Lower lobe of right lung (tissue), 2 donors: ENCODE results near the gene PLXNA4. TPM values are rescaled to one million over a fixed set of nuclear protein-coding genes. Genes with fewer than 3 reads are reported as not detected.

Experiments
- ATAC-seq, 2 donors: fragments of 200-7000 bp; cut with Tn5 transposase; one replicate each; pipeline ENCODE4 v1.9.1; 2020 to 2022; ENCODE audit warnings: mild to moderate bottlenecking in 2 of 2, moderate library complexity in 2 of 2
- DNase-seq: peaks from one replicate; pipeline ENCODE4 v3.0.0-alpha.2; 2020
- H3K27ac ChIP-seq: fragments of 200-600 bp; one replicate; pipeline ENCODE4 v1.8.0; 2022
- H3K27me3 ChIP-seq: fragments of 200-600 bp; one replicate; pipeline ENCODE4 v1.8.0; 2022; ENCODE audit warnings: low read depth
- H3K36me3 ChIP-seq: fragments of 200-600 bp; one replicate; pipeline ENCODE4 v1.8.0; 2022; ENCODE audit warnings: mild to moderate bottlenecking
- H3K4me1 ChIP-seq: fragments of 200-600 bp; one replicate; pipeline ENCODE4 v1.8.0; 2022
- H3K4me3 ChIP-seq: fragments of 200-600 bp; one replicate; pipeline ENCODE4 v1.8.0; 2022; ENCODE audit warnings: mild to moderate bottlenecking
- H3K9me3 ChIP-seq: fragments of 200-600 bp; one replicate; pipeline ENCODE4 v1.8.0; 2022
- intact Hi-C: fragments of 100-400 bp; cut with DNase I; formaldehyde crosslinking; loops from one replicate; pipeline ENCODE4 v1.11.0; 2022
- total RNA-seq: library from RNA; stranded (reverse); fragmentation: NEBNext Ultra II Directional; extraction: Animal tissue kit (Norgen Biotek cat#: 25700); gene quantifications from one replicate; pipeline ENCODE4 v1.2.1, GENCODE V29; 2021
- TF ChIP-seq, protein P1 (sequence below): fragments of 200-600 bp; IDR thresholded peaks from one replicate; pipeline ENCODE4 v1.8.0; 2022; ENCODE audit warnings: antibody characterized with exemption, mild to moderate bottlenecking
- donor health status: DM: no; HTN: yes; CAD: no; lungs with severe emphysema.

PLXNA4 gene
- total RNA-seq, 1 donor from 2014 or later: 4.3 TPM

DNA sequence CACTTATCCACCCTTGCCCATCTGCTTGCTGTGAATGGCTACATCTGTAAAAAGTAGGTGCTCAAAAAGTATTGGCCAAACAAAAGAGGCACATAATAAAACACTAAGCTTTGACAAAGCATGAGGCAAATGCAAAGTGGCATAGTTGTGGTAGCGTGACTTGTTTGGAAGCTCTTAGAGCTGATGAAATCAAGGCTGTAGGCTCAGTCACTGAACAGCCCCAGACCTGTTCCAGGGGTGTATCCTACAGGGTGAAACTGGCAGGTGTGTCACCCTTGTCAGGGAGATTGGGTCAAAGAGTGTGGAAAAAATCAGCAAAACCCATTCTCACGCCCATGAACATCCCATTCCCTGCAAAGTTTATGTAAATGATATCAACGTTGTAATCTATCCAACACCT is 427.4 kb downstream of the PLXNA4 start:
- no peaks in the 10 kb centered on the region for H3K4me1 ChIP-seq
- no peak overlapping the region for H3K27ac ChIP-seq
- no peak overlapping the region for H3K4me3 ChIP-seq
- no peaks in the 10 kb centered on the region for H3K36me3 ChIP-seq
- TF ChIP-seq, protein P1, sequence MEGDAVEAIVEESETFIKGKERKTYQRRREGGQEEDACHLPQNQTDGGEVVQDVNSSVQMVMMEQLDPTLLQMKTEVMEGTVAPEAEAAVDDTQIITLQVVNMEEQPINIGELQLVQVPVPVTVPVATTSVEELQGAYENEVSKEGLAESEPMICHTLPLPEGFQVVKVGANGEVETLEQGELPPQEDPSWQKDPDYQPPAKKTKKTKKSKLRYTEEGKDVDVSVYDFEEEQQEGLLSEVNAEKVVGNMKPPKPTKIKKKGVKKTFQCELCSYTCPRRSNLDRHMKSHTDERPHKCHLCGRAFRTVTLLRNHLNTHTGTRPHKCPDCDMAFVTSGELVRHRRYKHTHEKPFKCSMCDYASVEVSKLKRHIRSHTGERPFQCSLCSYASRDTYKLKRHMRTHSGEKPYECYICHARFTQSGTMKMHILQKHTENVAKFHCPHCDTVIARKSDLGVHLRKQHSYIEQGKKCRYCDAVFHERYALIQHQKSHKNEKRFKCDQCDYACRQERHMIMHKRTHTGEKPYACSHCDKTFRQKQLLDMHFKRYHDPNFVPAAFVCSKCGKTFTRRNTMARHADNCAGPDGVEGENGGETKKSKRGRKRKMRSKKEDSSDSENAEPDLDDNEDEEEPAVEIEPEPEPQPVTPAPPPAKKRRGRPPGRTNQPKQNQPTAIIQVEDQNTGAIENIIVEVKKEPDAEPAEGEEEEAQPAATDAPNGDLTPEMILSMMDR: no peak
- intact Hi-C loops: no loop called here
- no peaks in the 10 kb centered on the region for H3K9me3 ChIP-seq
- no peak for ATAC-seq
- no peaks in the 10 kb centered on the region for H3K27me3 ChIP-seq
- DNase-seq: no peak

DNA sequence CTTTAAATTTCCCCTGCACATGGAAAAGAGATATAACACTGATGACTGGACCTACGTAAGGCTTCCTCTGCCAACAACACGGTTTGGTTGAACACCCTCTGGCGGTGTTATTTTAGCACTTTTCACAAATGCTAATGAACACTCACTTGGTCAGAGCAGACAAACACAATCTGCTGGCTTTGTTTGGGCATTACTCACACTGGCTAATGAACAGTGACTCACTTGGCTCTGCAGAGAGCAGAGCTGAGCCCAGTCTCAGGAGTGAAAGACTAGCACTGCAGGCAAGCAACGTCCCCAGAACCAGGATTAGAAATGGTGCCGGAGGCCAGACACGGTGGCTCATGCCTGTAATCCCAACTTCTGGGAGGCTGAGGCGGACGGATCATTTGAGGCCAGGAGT is 430.8 kb downstream of the PLXNA4 start:
- H3K27ac ChIP-seq: no peak overlapping the region
- H3K27me3 ChIP-seq: no peaks in the 10 kb centered on the region
- TF ChIP-seq, protein P1: no peak
- H3K4me3 ChIP-seq: no peak overlapping the region
- H3K4me1 ChIP-seq: no peaks in the 10 kb centered on the region
- no peaks in the 10 kb centered on the region for H3K9me3 ChIP-seq
- no peaks in the 10 kb centered on the region for H3K36me3 ChIP-seq
- intact Hi-C loops: no loop called here
- ATAC-seq (no peak), DNase-seq (no peak)

DNA sequence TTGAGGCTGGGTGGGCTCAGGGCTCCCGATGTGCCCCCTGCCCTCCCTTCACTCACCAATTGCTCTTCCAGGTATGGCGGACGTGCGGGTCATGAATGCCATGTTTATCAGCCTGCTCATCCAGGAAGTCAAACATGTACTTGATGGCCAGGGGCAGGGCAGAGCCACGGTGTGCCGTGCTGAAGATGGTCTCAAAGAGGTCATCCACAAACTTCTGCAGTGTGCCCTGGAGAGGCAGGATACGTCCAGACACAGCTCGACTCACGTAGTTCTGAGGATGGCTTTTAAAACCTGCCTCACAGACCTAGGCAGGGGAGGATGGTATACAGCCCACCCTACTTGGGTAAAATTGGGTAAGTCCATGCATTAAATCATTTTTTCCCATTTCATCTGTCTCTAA is 431.2 kb downstream of the PLXNA4 start:
- intact Hi-C loops: no loop called here
- no peak for ATAC-seq

DNA sequence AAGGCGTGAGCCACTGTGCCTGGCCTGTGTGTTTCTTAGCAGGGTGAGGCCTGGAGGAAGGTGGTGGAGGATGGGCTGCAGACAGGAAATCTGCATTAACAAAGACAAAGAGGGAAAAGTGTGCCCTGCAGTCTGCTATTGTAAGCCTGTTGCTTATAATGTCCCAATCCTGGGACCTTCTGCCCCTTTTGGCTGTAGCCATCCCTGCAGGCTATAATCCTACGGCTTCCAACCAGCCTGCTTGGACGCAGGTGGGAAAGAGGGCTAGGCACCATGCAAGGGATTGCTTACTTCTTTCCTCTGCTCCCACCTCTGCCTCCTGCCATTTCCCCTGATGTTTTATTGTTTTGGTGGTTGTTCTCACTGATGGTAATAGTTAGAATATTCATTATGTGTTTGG is 434.3 kb downstream of the PLXNA4 start:
- TF ChIP-seq, protein P1: no peak
- Histone ChIP-seq H3K27ac (no peak overlapping the region), H3K4me3 (no peak overlapping the region), H3K36me3 (no peaks in the 10 kb centered on the region), H3K4me1 (no peaks in the 10 kb centered on the region), H3K9me3 (no peaks in the 10 kb centered on the region), H3K27me3 (no peaks in the 10 kb centered on the region)
- ATAC-seq (no peak), DNase-seq (no peak)
- intact Hi-C loops: no loop called here

More for the DNA sequence above, 431.2 kb downstream of the PLXNA4 start:
- TF ChIP-seq, protein P1: no peak
- no peaks in the 10 kb centered on the region for H3K4me1 ChIP-seq
- DNase-seq: no peak
- no peaks in the 10 kb centered on the region for H3K9me3 ChIP-seq
- H3K27me3 ChIP-seq: no peaks in the 10 kb centered on the region
- no peak overlapping the region for H3K4me3 ChIP-seq
- H3K27ac ChIP-seq: no peak overlapping the region
- H3K36me3 ChIP-seq: no peaks in the 10 kb centered on the region

DNA sequence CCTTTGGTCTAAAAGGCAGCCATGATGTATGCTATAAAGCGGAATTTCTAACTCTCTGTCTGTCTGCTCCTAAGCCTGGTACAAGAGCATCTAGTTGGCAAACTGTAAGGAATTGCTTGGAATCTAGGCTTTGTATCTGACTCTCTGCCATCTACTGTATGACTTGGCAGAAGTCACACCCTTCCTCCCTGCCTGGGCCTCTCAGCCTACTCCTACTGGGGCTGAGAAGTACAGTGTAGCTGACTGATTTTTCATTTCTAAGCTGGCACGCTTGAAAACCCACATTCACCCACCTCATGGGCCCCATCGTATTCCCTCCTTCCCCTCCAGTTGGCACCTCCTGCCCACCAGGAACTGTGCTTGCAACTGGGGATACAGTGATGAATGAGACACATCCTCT is 435.2 kb downstream of the PLXNA4 start:
- DNase-seq (no peak), ATAC-seq (no peak)
- Histone ChIP-seq H3K27me3 (no peaks in the 10 kb centered on the region), H3K36me3 (no peaks in the 10 kb centered on the region), H3K4me1 (no peaks in the 10 kb centered on the region), H3K27ac (no peak overlapping the region), H3K4me3 (no peak overlapping the region), H3K9me3 (no peaks in the 10 kb centered on the region)
- TF ChIP-seq, protein P1: no peak
- intact Hi-C loops: no loop called here

DNA sequence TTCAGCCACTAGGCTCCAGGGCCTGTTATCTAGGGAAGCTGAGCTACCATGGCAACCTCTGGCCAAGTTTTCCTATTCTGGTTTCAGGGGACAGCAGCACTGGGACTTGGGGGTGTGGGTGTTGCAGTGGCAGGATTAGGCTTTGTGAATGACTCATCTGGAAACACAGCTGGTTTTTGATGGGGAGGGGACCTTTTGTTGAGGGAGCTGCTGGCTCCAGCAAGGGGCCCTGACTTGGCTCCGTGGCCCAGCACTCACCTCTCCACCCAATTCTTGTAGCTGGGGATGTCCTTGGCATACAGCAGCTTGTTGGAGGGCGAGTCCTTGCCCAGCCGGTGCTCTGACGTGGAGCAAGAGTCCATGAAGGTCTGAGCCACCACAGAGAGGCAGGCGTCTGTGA is 435.9 kb downstream of the PLXNA4 start:
- no peak overlapping the region for H3K27ac ChIP-seq
- no peaks in the 10 kb centered on the region for H3K27me3 ChIP-seq
- TF ChIP-seq, protein P1: no peak
- DNase-seq: no peak
- intact Hi-C loops: no loop called here
- H3K4me3 ChIP-seq: no peak overlapping the region
- H3K9me3 ChIP-seq: no peaks in the 10 kb centered on the region
- no peak for ATAC-seq
- no peaks in the 10 kb centered on the region for H3K4me1 ChIP-seq
- H3K36me3 ChIP-seq: no peaks in the 10 kb centered on the region
